Kidney (tissue), 14 donors: Measurements from ENCODE around the gene NUP205. TPM values are rescaled to one million over a fixed set of nuclear protein-coding genes. Genes with fewer than 3 reads are reported as not detected.

ENCODE experiments used
- DNase-seq, 5 donors: peaks; one replicate each; pipeline ENCODE4 v3.0.0-alpha.2; 2013 to 2020
- FAIRE-seq: peaks from 2 replicates; lab custom pipeline; 2012; peaks lifted over from hg19 to GRCh38; lab: Jason Lieb, UNC
- H3K27ac ChIP-seq, 2 donors: one replicate each; pipeline ENCODE4 v1.7.0; 2013; ENCODE audit warnings: low read depth in 2 of 2, low read length in 2 of 2, inconsistent platforms in 1 of 2
- H3K27me3 ChIP-seq: one replicate; pipeline ENCODE4 v1.7.1; 2013; ENCODE audit warnings: low read length, inconsistent platforms; ENCODE audit not compliant: control insufficient read depth, insufficient read depth
- H3K36me3 ChIP-seq, 3 donors: one replicate each; pipeline versions ENCODE4 v1.7.0 to v1.7.1; 2013; ENCODE audit warnings: low read length in 3 of 3, control low read depth in 1 of 3, inconsistent platforms in 1 of 3; ENCODE audit not compliant: insufficient read depth in 3 of 3, control insufficient read depth in 2 of 3
- H3K4me1 ChIP-seq, 3 donors: one replicate each; pipeline versions ENCODE4 v1.7.0 to v1.7.1; 2013; ENCODE audit warnings: low read length in 3 of 3, inconsistent platforms in 1 of 3, low read depth in 1 of 3; ENCODE audit not compliant: control insufficient read depth in 2 of 3, insufficient read depth in 2 of 3
- H3K4me3 ChIP-seq, 3 donors: one replicate each; pipeline versions ENCODE4 v1.7.0 to v1.8.1; 2013; ENCODE audit warnings: low read length in 3 of 3, control low read depth in 1 of 3, inconsistent platforms in 1 of 3
- H3K9ac ChIP-seq, 3 donors: one replicate each; pipeline versions ENCODE4 v1.7.0 to v1.7.1; 2013; ENCODE audit warnings: low read length in 3 of 3, control low read depth in 1 of 3, inconsistent platforms in 1 of 3
- H3K9me3 ChIP-seq, 3 donors: one replicate each; pipeline versions ENCODE4 v1.7.0 to v1.7.1; 2013; ENCODE audit warnings: low read length in 3 of 3, control low read depth in 1 of 3, inconsistent platforms in 1 of 3; ENCODE audit not compliant: control insufficient read depth in 2 of 3, insufficient read depth in 1 of 3
- intact Hi-C: fragments of 100-400 bp; cut with DNase I; formaldehyde crosslinking; loops from one replicate; pipeline ENCODE4 v1.11.1; 2022
- polyA plus RNA-seq: library from polyadenylated mRNA; stranded (reverse); fragments of 350-450 nt; fragmentation: Illumina TruSeq; extraction: RNeasy Lipid Tissue Mini Kit (QIAGEN cat#74804); gene quantifications from one replicate; pipeline ENCODE4 v1.2.3, GENCODE V29; 2014; ENCODE audit warnings: low read depth, low replicate concordance; ENCODE audit not compliant: insufficient read depth
- total RNA-seq: library from RNA; stranded (reverse); fragmentation: NEBNext Ultra II Directional; extraction: Animal tissue kit (Norgen Biotek cat#: 25700); gene quantifications from one replicate; pipeline ENCODE4 v1.2.1, GENCODE V29; 2021
- TF ChIP-seq, protein P1 (sequence below): IDR thresholded peaks from 3 replicates; pipeline ENCODE4 v1.5.1; 2012; ENCODE audit warnings: mild to moderate bottlenecking, moderate library complexity, borderline replicate concordance; ENCODE audit not compliant: insufficient read depth; ENCODE audit errors: extremely low read depth
- donor health status: control.
- donor health status: control.
- donor health status: control.
- donor health status: control.
- donor health status: control.
- donor health status: DM: yes; HTN: yes; CAD: no.
- donor health status: Normal renal cell carcinoma (clear cell type).

The NUP205 gene
- total and polyA plus RNA-seq, 2 donors from 2014 or later: 20.5 to 40.7 TPM

DNA sequence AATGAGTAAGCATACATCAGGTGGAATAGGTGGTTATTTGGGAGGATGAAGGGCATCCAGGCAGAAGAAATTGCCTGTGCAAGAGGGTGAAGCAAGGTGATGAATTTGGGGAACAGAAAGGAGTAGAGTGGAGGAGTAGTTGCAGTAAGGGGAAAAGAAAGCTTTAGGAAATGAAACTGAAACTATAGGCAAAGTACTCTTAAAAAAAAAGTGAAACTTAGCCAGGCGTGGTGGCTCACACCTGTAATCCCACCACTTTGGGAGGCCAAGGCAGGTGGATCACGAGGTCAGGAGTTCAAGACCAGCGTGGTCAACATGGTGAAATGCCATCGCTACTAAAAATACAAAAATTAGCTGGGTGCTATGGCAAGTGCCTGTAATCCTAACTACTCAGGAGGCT lies 17.6 kb downstream of the NUP205 start:
- Histone ChIP-seq H3K27ac (no peak overlapping the region), H3K36me3 (peaks cover 9 to 33% (median 22%) of the 10 kb centered on the region in 3 donors), H3K9ac (no peak overlapping the region), H3K4me3 (no peak overlapping the region), H3K27me3 (no peaks in the 10 kb centered on the region), H3K4me1 (no peaks in the 10 kb centered on the region), H3K9me3 (no peaks in the 10 kb centered on the region)
- intact Hi-C loops: no loop called here
- DNase-seq (no peak), FAIRE-seq (no peak)
- TF ChIP-seq, protein P1, sequence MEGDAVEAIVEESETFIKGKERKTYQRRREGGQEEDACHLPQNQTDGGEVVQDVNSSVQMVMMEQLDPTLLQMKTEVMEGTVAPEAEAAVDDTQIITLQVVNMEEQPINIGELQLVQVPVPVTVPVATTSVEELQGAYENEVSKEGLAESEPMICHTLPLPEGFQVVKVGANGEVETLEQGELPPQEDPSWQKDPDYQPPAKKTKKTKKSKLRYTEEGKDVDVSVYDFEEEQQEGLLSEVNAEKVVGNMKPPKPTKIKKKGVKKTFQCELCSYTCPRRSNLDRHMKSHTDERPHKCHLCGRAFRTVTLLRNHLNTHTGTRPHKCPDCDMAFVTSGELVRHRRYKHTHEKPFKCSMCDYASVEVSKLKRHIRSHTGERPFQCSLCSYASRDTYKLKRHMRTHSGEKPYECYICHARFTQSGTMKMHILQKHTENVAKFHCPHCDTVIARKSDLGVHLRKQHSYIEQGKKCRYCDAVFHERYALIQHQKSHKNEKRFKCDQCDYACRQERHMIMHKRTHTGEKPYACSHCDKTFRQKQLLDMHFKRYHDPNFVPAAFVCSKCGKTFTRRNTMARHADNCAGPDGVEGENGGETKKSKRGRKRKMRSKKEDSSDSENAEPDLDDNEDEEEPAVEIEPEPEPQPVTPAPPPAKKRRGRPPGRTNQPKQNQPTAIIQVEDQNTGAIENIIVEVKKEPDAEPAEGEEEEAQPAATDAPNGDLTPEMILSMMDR: no peak

DNA sequence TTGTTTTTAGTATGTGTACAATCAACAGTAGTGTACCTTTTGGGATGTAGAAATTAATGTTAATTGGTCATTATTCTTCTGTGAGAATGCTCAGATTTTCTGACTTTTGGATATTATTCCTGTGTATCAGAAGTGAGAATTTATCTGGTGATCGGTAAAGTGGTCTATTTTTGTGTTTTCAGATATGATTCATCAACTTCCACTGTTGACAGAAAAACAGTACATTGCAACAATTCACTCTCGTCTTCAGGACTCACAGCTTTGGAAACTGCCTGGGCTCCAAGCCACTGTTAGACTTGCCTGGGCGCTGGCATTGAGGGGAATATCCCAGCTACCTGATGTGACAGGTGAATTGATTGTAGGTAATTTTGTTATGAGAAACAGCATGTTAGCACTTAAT lies 20.9 kb downstream of the NUP205 start:
- Histone ChIP-seq H3K9ac (no peak overlapping the region), H3K27me3 (no peaks in the 10 kb centered on the region), H3K9me3 (no peaks in the 10 kb centered on the region), H3K27ac (no peak overlapping the region), H3K4me3 (no peak overlapping the region), H3K4me1 (no peaks in the 10 kb centered on the region), H3K36me3 (peaks cover 9 to 40% (median 23%) of the 10 kb centered on the region in 3 donors)
- TF ChIP-seq, protein P1: no peak
- intact Hi-C loops: no loop called here
- no peak for DNase-seq
- no peak for FAIRE-seq

DNA sequence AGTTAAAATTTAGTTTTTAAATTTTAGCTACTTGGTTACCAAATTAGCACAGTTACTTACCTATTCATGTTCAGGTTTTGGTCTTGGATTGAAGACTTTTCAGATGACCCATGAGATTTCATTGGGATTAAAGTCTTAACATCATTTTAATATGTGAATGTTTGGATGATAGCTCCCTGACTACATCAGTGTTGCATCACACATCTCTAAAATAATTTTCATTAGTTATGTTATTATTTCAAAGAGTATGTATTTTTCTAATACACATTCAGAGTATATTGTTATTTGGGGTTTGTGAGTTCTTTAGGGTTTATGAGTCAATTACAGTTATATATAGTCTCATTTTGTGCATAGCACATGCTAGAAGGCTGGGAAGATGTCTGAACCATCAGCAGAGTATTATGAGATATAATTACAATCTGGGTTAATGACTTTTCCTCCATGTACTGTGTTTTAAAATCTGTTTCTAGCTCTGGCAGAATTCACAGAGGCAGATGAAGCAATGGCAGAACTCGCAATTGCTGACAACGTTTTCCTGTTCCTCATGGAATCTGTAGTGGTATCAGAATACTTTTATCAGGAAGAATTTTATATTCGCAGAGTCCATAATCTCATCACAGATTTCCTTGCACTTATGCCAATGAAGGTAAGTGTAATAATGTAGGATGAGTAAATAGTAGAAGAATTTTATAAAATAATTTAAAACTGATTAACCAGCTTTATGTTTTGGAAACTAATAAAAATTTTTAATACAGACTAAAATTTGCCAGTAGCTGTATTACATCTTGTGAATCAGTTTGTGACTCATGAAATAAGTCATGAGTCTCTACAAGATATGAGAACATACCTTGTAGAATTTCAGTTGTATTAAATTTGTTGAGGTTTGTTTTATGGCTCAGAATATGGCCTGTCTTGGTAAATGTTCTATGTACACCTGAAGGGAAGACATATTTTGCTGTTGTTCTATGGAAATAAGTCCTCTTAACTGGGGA lies 26.9 kb downstream of the NUP205 start:
- Histone ChIP-seq H3K9ac (no peak overlapping the region), H3K27me3 (no peaks in the 10 kb centered on the region), H3K4me3 (no peak overlapping the region), H3K36me3 (peaks cover 7 to 13% (median 12%) of the 10 kb centered on the region in 3 donors), H3K9me3 (no peaks in the 10 kb centered on the region), H3K27ac (no peak overlapping the region), H3K4me1 (no peaks in the 10 kb centered on the region)
- TF ChIP-seq, protein P1: no peak
- intact Hi-C loops: no loop called here
- FAIRE-seq (no peak), DNase-seq (no peak)
